ENCODE measurements around the gene SFR1.

The SFR1 gene

DNA sequence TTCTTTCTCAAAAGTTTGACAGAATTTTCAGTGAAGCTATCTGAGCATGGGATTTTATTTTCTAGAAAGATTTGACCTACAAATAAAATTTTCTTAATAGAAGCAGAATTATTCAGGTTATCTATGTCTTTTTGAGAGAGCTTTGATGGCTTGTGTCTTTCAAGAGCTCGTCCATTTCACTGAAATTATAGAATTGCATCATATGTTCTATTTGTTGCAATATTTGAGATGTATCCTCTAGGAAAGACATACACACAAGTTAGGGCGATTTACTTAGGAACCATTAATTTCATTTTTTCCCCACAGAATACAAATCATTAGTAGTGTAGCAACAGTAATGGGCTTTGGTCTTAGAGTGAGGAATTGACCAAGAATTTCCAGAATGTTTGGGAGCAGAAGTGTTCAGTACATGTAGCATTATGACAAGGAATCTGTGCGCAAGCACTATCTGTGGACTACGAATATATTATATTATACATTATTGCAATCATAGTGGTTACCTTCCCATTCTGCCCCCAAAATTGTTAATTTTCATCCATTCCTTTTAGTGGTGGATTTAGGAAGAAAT is 23.5 kb upstream of the SFR1 start:
- no peaks in the 10 kb centered on the region for H3K27me3 Mint-ChIP-seq
- peaks cover 6% of the 10 kb centered on the region for H3K4me1 Mint-ChIP-seq
- no peak overlapping the region for H3K4me3 Mint-ChIP-seq
- DNase-seq, result no peak
- ATAC-seq, result no peak
- no peaks in the 10 kb centered on the region for H3K9me3 Mint-ChIP-seq
- H3K27ac Mint-ChIP-seq, result no peak overlapping the region

DNA sequence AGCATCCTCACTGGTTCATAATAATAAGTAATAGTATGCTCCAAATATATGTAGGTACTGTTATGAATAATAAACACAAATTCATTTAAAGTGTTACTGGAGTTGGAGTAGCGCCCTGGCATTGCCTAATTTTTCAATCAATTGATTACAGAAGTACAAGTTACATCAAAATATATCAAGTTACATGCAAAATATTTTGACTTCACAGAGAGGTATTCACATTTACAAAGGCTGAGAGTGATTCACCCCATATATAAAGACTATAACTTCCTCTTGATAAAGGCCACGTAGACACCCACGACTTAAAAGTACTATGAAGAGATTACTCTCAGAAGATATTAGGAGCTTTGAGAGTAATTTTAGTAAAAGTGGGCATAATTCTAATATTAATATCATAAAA is 22.7 kb upstream of the SFR1 start:
- Mint-ChIP-seq H3K27me3 (no peaks in the 10 kb centered on the region), H3K9me3 (no peaks in the 10 kb centered on the region), H3K27ac (no peak overlapping the region), H3K4me1 (no peaks in the 10 kb centered on the region), H3K4me3 (no peak overlapping the region)
- no peak for ATAC-seq
- DNase-seq, result no peak

DNA sequence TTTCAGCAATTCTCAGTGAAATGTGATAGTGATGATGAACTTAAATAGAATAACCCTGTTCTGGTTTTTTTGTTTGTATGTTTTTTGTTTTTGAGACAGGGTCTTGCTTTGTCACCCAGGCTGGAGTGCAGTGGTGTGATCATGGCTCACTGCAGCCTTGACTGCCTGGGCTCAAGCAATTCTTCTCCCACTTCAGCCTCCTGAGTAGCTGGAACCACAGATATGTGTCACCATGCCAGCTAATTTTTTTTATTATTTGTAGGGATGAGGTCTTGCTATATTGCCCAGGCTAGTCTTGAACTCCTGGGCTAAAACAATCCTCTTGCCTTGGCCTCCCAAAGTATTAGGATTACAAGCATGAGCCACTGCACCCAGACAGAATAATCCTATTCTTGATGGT is 22.0 kb upstream of the SFR1 start:
- Mint-ChIP-seq H3K27me3 (no peaks in the 10 kb centered on the region), H3K27ac (no peak overlapping the region), H3K9me3 (no peaks in the 10 kb centered on the region), H3K4me3 (no peak overlapping the region), H3K4me1 (peaks cover 6% of the 10 kb centered on the region)
- ATAC-seq, result no peak
- DNase-seq, result no peak

DNA sequence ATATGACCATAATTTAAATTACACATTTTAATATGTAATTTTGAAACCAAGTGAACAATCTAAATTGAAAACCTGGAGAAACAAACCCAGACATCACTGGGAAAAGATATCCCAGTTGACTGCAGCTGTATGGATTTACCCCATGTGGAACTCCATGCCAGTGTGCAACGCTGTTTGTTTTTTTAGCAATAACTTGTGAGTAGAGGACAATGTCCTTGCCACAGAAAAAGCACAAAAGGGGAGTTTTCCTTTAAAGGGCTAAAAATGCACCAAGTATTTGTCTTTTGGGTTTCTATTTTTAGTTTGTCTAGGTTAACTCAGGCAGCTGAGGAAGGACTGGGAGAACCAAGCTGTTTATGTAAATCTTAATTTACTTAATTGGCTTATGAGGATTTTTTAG is 21.2 kb upstream of the SFR1 start:
- Mint-ChIP-seq H3K4me1 (peaks cover 8% of the 10 kb centered on the region), H3K4me3 (no peak overlapping the region), H3K9me3 (no peaks in the 10 kb centered on the region), H3K27me3 (no peaks in the 10 kb centered on the region), H3K27ac (no peak overlapping the region)
- no peak for DNase-seq
- ATAC-seq, result no peak

DNA sequence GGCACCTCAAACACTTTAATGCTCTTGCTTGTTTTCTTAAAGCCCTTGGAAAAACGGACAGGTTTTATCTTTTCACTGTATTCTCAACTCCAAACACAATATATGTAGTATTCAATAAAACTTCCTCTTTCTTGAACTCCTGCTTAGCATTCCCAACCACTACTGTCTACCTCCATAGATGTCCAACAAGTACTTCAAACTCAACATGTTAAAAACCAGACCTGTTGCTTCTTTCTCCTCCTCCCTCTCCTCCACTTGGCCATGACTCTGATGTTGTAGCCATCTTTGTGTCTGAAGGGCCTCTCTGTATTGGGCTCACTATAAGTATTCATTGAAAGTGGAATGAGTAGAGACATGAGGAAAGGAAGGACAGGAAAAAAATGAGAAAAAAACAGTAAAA is 20.1 kb upstream of the SFR1 start:
- Mint-ChIP-seq H3K4me3 (no peak overlapping the region), H3K9me3 (no peaks in the 10 kb centered on the region), H3K27ac (no peak overlapping the region), H3K4me1 (peaks cover 8% of the 10 kb centered on the region), H3K27me3 (no peaks in the 10 kb centered on the region)
- DNase-seq (no peak), ATAC-seq (no peak)

DNA sequence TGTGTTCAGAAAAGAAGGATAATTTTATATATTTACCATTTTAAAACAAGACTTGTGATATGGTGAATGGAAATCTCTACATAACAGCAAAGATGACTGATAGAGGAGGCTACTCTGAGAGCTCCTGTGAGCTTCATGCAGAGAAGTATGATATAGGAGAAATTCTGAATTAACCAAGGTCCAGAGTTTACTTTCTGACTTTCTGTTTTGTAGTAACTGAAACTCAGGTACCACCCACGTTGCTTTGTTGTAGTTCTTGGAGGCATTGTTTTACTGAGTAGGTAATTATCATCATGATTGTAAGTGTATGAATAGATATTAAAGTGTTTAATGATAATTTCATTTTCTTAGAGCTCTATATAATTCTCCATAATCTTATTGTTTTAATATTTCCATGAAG is 18.0 kb upstream of the SFR1 start:
- ATAC-seq (no peak), DNase-seq (no peak)
- no peak overlapping the region for H3K27ac Mint-ChIP-seq
- H3K27me3 Mint-ChIP-seq, result no peaks in the 10 kb centered on the region
- peaks cover 8% of the 10 kb centered on the region for H3K4me1 Mint-ChIP-seq
- no peak overlapping the region for H3K4me3 Mint-ChIP-seq
- no peaks in the 10 kb centered on the region for H3K9me3 Mint-ChIP-seq

DNA sequence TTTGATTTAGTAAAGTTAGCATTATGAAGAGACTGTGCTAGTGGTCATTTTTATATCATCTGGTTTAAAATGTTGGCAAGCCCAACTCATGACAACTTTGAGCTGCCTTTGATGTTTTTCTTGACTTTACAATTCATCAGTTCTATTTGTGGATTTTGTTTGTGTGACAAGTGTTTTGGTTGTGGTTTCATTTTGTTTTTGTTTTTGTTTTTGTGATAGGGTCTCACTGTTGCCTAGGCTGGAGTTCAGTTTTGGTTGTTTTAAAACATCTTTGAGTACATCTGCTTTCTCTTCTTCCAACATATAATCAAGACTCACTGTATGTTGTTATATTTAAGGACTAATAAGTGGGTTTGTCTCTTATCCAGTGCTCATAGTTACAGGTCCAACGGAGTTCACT is 17.6 kb upstream of the SFR1 start:
- Mint-ChIP-seq H3K9me3 (no peaks in the 10 kb centered on the region), H3K4me3 (no peak overlapping the region), H3K27me3 (no peaks in the 10 kb centered on the region), H3K27ac (no peak overlapping the region), H3K4me1 (peaks cover 8% of the 10 kb centered on the region)
- ATAC-seq, result no peak
- DNase-seq, result no peak

DNA sequence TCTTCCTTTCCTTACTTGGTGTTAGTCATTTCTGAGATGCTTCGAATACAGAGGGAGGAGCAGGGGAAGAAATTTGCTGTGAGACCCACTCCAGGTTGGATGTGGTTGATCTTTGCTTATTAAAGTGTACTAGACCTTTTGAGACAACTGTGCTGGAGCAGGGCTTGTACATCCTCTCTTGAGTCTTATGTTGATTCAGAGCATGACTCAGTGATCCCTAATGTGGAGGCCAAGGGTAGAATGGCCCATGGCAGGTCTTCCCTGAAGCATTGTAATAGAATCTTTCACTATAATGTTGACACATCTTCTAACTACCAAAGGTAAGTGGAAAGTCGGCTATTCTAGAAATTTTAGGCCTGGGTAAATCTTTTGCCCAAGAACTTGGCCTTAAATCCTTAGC is 17.0 kb upstream of the SFR1 start:
- Mint-ChIP-seq H3K9me3 (no peaks in the 10 kb centered on the region), H3K27me3 (no peaks in the 10 kb centered on the region), H3K4me3 (no peak overlapping the region), H3K4me1 (peaks cover 13% of the 10 kb centered on the region), H3K27ac (no peak overlapping the region)
- ATAC-seq (no peak), DNase-seq (no peak)

DNA sequence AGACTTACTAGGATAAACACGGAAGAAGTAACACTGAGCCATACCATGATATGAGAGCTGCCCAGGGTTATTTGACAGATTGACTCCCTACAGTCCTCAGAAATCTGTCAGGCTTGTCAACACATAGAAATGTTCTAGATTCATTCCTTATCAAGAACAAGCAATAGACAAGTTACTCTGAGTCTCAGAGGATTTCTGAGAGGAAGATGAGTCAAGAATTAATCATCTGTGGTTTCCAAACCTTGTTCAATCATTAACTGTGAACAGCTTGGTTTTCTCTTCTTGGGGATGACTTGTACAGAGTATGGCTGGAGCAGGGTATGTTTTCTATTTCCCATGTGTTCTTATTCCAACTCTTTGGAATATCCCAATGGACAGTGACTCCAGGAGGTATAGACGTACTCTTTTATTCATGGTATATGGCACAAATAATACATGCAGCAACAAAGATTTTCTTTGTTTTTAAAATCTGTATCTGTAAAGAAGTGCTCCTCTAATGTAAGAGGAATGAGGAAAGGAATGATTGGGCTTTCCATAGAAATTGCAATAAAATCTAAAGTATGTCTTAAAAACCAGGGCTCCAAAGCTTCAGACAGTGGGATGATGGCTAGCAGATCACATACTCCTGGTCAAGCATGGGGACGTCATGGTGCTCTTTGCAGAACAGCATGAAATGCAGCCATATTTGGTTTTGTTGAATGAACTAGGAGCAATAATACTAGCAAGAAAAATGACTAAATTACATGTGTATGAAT is 11.9 kb upstream of the SFR1 start:
- DNase-seq (no peak), ATAC-seq (peak; percentile 92)
- Mint-ChIP-seq H3K4me1 (peaks cover 9% of the 10 kb centered on the region), H3K27me3 (peaks cover 8% of the 10 kb centered on the region), H3K4me3 (no peak overlapping the region), H3K9me3 (no peaks in the 10 kb centered on the region), H3K27ac (no peak overlapping the region)

DNA sequence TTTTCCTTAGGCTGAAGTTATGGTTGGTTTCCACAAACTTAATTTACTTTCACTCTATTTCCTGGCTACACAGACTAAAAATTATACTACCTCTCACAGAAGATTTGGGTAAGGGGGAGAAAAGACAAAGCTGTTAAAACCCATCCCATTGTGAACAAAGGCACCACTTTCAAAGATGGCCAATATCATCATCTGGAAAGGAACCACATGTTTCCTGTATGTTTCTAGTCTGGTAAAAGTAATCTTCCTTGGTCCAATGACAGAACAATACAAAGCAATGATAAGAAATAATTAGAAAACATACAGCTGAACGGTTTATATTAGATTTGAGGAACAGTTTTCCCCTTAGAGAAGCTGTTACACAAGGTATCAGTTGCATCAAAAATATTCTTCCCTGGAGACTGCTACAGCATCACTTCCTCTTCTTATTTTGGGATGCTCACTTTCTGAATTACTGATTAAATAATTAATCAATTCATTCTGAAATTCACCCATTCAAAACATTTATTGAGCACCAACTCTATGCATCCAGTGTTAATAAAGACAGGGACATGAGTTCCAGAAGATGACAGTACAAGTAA is 8.5 kb upstream of the SFR1 start:
- peaks cover 9% of the 10 kb centered on the region for H3K4me1 Mint-ChIP-seq
- DNase-seq (no peak), ATAC-seq (no peak)
- peaks cover 15% of the 10 kb centered on the region for H3K27me3 Mint-ChIP-seq
- peak overlapping the region in 1 of 2 donors; percentile 38 for H3K27ac Mint-ChIP-seq
- H3K9me3 Mint-ChIP-seq, result no peaks in the 10 kb centered on the region
- H3K4me3 Mint-ChIP-seq, result no peak overlapping the region

DNA sequence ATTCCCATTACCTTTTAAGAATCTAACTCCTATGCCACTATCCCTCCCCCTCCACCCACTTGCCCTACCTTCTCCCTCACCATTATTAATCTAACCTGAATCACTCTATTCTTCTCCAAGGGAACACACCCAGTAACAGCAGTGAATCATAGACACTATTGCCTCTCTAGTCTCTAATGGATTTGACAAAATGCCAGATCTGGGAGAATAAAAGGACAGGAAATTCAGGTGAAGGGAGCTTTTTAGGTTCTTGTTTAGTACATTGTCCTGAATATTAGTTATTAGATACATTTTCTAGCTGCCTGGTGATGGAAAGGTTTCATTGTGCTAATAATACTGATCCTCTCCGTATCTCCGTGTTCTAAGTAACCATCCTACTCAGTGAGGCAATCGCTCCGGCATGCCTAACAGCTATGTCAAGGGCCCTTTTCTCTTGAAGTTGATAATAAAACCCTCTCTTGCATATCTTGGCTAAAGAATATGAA is 4.1 kb upstream of the SFR1 start:
- Mint-ChIP-seq H3K9me3 (no peaks in the 10 kb centered on the region), H3K4me1 (peaks cover 20% of the 10 kb centered on the region), H3K27me3 (peaks cover 7% of the 10 kb centered on the region), H3K4me3 (no peak overlapping the region), H3K27ac (no peak overlapping the region)
- DNase-seq (no peak), ATAC-seq (no peak)

DNA sequence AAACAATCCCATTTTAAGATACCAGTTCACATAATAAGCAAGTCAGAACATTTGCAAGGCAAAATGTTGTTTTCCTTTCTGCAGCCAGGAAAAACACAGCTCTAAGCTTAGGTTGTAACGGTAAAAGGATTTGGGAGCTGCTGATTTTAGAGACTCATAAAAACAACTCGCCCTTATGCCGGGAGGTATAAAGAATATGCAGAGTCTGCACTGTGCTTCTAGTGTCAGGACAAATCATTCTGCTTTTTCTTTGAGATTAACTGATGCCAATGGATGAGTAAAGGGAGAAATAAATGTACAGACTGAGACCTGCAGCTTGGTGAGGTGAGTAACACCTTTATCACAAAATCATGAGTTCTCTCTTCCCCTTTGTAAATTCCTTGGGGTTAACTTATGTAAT is 2.0 kb upstream of the SFR1 start:
- no peaks in the 10 kb centered on the region for H3K9me3 Mint-ChIP-seq
- no peak for ATAC-seq
- DNase-seq, result no peak
- H3K27ac Mint-ChIP-seq, result peak overlapping the region in 1 of 2 donors; percentile 27
- H3K4me1 Mint-ChIP-seq, result peaks cover 33% of the 10 kb centered on the region
- peak overlapping the region in 1 of 2 donors; percentile 89 for H3K4me3 Mint-ChIP-seq
- H3K27me3 Mint-ChIP-seq, result peaks cover 7% of the 10 kb centered on the region

DNA sequence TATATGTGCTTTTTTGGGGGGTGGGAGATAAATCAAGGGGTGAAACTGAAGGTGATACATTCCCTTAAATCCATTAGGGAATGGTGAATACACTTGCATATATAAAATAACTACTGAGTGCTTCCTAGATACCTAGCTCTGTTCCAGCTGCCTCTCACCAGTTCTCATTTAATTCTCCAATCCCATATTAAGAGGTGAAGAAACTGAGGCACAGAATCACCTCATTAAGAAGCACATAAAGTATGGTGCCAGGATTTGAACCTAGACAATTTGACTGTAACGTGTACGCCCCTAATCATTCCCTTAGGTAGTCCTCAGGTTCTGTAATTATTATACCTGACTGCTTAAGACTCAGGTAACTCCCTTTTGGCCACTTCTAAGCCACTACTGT is 1.5 kb upstream of the SFR1 start:
- no peaks in the 10 kb centered on the region for H3K9me3 Mint-ChIP-seq
- ATAC-seq (no peak), DNase-seq (no peak)
- H3K27ac Mint-ChIP-seq, result peak overlapping the region; percentile 99
- H3K27me3 Mint-ChIP-seq, result peaks cover 7% of the 10 kb centered on the region
- peak overlapping the region; percentile 89 to 92 for H3K4me3 Mint-ChIP-seq
- peaks cover 38% of the 10 kb centered on the region for H3K4me1 Mint-ChIP-seq

DNA sequence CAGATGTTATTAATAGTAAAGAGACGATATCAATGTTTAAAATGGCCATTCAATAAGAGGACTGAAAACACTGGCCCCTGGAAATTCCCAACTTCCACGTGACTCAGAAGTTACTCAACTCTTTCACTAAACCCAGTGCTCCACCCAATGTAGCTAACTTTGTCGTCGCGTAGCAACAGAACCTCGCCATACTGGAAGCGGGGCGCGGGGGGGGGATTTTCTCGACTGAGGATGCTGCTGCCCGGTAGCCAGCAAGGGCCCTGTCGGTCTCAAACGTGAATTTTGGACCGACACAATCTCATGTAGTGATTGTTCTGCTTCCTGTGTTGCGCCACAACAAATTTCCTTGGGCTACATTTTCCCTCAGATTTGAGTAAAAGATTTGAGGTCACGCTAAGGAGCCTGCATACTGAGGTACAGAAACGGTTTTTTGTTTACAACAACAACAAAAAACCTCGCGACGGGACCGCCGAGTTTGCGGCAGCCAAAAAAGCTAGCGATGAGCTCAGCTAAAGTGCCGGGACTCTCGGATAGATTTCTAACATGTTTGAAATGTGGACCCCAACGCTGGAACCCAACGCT is 977 bp upstream of the SFR1 start:
- peak; percentile 77 to 91 for DNase-seq
- peak overlapping the region; percentile 89 to 92 for H3K4me3 Mint-ChIP-seq
- H3K27ac Mint-ChIP-seq, result peak overlapping the region; percentile 99
- peaks cover 7% of the 10 kb centered on the region for H3K27me3 Mint-ChIP-seq
- peaks cover 39% of the 10 kb centered on the region for H3K4me1 Mint-ChIP-seq
- ATAC-seq, result peak; percentile 69
- H3K9me3 Mint-ChIP-seq, result no peaks in the 10 kb centered on the region

DNA sequence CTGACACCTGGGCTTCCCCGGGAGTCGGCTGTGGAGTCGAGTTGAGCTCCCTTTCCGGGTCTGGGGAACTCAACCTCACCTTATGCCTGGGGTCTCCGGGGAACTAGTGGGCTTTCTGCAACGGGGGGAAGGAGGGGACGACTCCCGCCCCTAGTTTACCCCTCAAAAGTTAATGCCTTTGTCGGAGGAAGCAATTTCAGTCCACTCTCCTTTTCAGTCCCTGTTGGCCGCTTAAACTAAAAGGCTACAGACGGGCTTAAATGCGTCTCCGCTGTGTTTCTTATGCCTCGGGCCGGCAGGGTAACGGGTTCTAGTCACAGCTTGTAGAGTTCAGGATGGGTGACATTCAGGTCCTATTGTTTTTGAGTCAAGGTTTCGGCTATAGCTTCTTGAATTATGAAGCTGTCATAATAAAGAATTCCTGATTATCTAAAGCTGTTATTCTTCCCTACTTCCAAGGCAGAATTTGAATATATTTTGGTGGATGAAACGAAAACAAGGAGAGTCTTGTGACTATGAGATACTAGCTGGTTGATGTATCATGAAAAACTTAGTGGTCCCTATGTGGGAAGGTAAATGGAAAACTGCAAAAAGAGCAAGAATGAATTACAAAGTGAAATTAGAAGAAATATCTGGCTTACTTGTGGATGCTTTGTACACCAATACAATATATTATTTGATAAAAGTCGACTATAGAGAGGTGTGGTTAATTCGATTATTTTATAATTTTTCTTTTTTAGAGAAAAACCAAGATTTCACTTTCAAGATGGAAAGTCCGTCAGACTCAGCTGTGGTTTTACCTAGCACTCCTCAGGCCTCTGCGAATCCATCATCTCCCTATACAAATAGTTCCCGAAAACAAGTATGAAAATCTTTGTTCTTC is 495 bp downstream of the SFR1 start:
- ATAC-seq, result peak; percentile 1
- no peaks in the 10 kb centered on the region for H3K9me3 Mint-ChIP-seq

More for the DNA sequence above, 495 bp downstream of the SFR1 start:
- Mint-ChIP-seq H3K4me3 (peak overlapping the region; percentile 89 to 92), H3K4me1 (peaks cover 46% of the 10 kb centered on the region), H3K27me3 (no peaks in the 10 kb centered on the region), H3K27ac (peak overlapping the region; percentile 99)
- DNase-seq, result no peak
